K562 (cell line): ENCODE measurements around the gene NDN. TPM values are rescaled to one million over a fixed set of nuclear protein-coding genes. Genes with fewer than 3 reads are reported as not detected.
A peak's percentile ranks its signal among the peaks of the same experiment; 100 is the strongest.

Experiments
- ATAC-seq: fragments of 200-7000 bp; cut with Tn5 transposase; 3 replicates; pipeline ENCODE4 v1.9.1; 2020; ENCODE audit warnings: moderate library complexity
- Bru-seq: library from RNA; stranded (reverse); fragments of 400-500 nt; gene quantifications from one replicate; lab custom pipeline; 2021; lab: Mats Ljungman, UMichigan
- BruChase-seq, 2 experiments: library from RNA; stranded (reverse); fragments of 400-500 nt; gene quantifications; one replicate each; lab custom pipeline; 2021; lab: Mats Ljungman, UMichigan
- BruUV-seq: library from RNA; stranded (reverse); fragments of 400-500 nt; replicated peaks from 2 replicates; lab custom pipeline; 2021; lab: Mats Ljungman, UMichigan
- CTCF ChIA-PET: fragments of 300-600 bp; formaldehyde crosslinking; extraction: SDS; loops from one replicate; lab custom pipeline; 2021; ENCODE audit warnings: low intra/inter-chr PET ratio; lab: Yijun Ruan, JAX
- POLR2A ChIA-PET: fragments of 300-600, 350-650 bp; sonication (Branson Sonifier 250); formaldehyde crosslinking; extraction: SDS; loops from one replicate; lab custom pipeline; 2021; ENCODE audit warnings: antibody characterized with exemption, inconsistent platforms; lab: Yijun Ruan, JAX
- DNase-seq, 4 experiments: peaks; one replicate each; pipeline versions ENCODE4 v3.0.0 to v3.0.0-alpha.2; 2011 to 2018; ENCODE audit warnings: low spot score in 3 of 4, mixed read lengths in 3 of 4; ENCODE audit errors: extremely low read depth in 1 of 4
- FAIRE-seq: peaks from 2 replicates; lab custom pipeline; 2011; peaks lifted over from hg19 to GRCh38; lab: Jason Lieb, UNC
- H2AFZ ChIP-seq: 2 replicates; pipeline ENCODE4 v1.6.0; 2011; ENCODE audit warnings: low read depth, low read length, control low read depth, inconsistent platforms
- H3K27ac ChIP-seq: fragments of 200-600 bp; 3 replicates; pipeline ENCODE4 v1.8.0; 2011; ENCODE audit warnings: low read depth, mild to moderate bottlenecking, control low read depth, inconsistent platforms, low read length, moderate library complexity, mixed read lengths; ENCODE audit errors: extremely low read depth
- H3K27me3 ChIP-seq, 2 experiments: fragments of 300-600 bp in 1 of 2; 2 replicates in 1 of 2; 3 replicates in 1 of 2; pipeline versions ENCODE4 v1.6.0 to v1.8.0; 2011; ENCODE audit warnings: inconsistent platforms in 2 of 2, low read length in 2 of 2, mild to moderate bottlenecking in 1 of 2, mixed read lengths in 1 of 2, moderate library complexity in 1 of 2; ENCODE audit not compliant: control insufficient read depth in 2 of 2, insufficient read depth in 2 of 2
- H3K36me3 ChIP-seq: fragments of 300-600 bp; 3 replicates; pipeline ENCODE4 v1.8.0; 2011; ENCODE audit warnings: mild to moderate bottlenecking, low read length, inconsistent platforms; ENCODE audit not compliant: control insufficient read depth, insufficient read depth
- H3K4me1 ChIP-seq, 2 experiments: fragments of 200-600 bp in 1 of 2; replicated peaks in 1 of 2; 2 replicates in 1 of 2; 3 replicates in 1 of 2; pipeline versions ENCODE4 v1.5.1 to v1.8.0; 2011; ENCODE audit warnings: inconsistent platforms in 2 of 2, low read length in 2 of 2, mild to moderate bottlenecking in 1 of 2, mixed read lengths in 1 of 2, moderate library complexity in 1 of 2; ENCODE audit not compliant: control insufficient read depth in 2 of 2, insufficient read depth in 2 of 2
- H3K4me2 ChIP-seq: 2 replicates; pipeline ENCODE4 v1.6.1; 2011; ENCODE audit warnings: low read length, control low read depth, inconsistent platforms, mixed read lengths; ENCODE audit not compliant: insufficient read depth
- H3K4me3 ChIP-seq: fragments of 200-600 bp; sonication (generic), shearing (Covaris generic); 2 replicates; pipeline ENCODE4 v1.5.1; 2016; ENCODE audit warnings: control low read depth, inconsistent platforms
- H3K79me2 ChIP-seq: fragments of 200-600 bp; 3 replicates; pipeline ENCODE4 v1.8.0; 2011; ENCODE audit warnings: low read length, inconsistent platforms; ENCODE audit not compliant: control insufficient read depth, insufficient read depth
- H3K9ac ChIP-seq, 2 experiments: 2 replicates each; pipeline versions ENCODE4 v1.6.0 to v1.6.1; 2011; ENCODE audit warnings: low read depth in 2 of 2, low read length in 2 of 2, control low read depth in 1 of 2, inconsistent platforms in 1 of 2, mild to moderate bottlenecking in 1 of 2, mixed read lengths in 1 of 2; ENCODE audit not compliant: insufficient read depth in 1 of 2
- H3K9me1 ChIP-seq: one replicate; pipeline ENCODE4 v1.6.0; 2011; ENCODE audit warnings: inconsistent platforms, mild to moderate bottlenecking, low read length, moderate library complexity; ENCODE audit not compliant: control insufficient read depth, insufficient read depth
- H3K9me3 ChIP-seq: replicated peaks from 2 replicates; pipeline ENCODE4 v1.5.1; 2011; ENCODE audit warnings: low read depth, low read length, inconsistent platforms; ENCODE audit not compliant: control insufficient read depth, insufficient read depth
- H4K20me1 ChIP-seq: replicated peaks from 2 replicates; pipeline ENCODE4 v1.6.1; 2011; ENCODE audit warnings: low read length, inconsistent platforms, mixed read lengths; ENCODE audit not compliant: control insufficient read depth, insufficient read depth
- CBFA2T2 ChIP-seq: fragments of 450-650 bp; conservative IDR thresholded peaks from 2 replicates; pipeline ENCODE4 v1.6.1; 2017; ENCODE audit warnings: mild to moderate bottlenecking
- FOXA3 ChIP-seq, 2 experiments: fragments of 450-650 bp in 1 of 2; sonication (generic) in 1 of 2; formaldehyde crosslinking; IDR thresholded peaks in 1 of 2; conservative IDR thresholded peaks in 1 of 2; 2 replicates each; pipeline versions ENCODE4 v1.4.0 to v1.8.0; 2020 to 2022; ENCODE audit warnings: mild to moderate bottlenecking in 2 of 2, missing genetic modification reagents in 1 of 2
- GABPA ChIP-seq: fragments of 200-800 bp; sonication (Bioruptor generic); conservative IDR thresholded peaks from 2 replicates; pipeline ENCODE4 v1.6.1; 2016; ENCODE audit warnings: low read depth, missing genetic modification characterization, missing compliant biosample characterization
- SMAD3 ChIP-seq: fragments of 450-650 bp; formaldehyde crosslinking; conservative IDR thresholded peaks from 2 replicates; pipeline ENCODE4 v1.4.0; 2020; ENCODE audit warnings: mild to moderate bottlenecking
- ZNF584 ChIP-seq: fragments of 200-800 bp; sonication (Bioruptor generic); IDR thresholded peaks from 2 replicates; pipeline ENCODE4 v1.6.1; 2016; ENCODE audit warnings: low read depth, mild to moderate bottlenecking, missing genetic modification characterization, missing compliant biosample characterization
- WGBS: fragments of 100-300 bp; shearing (Covaris generic); methylation state at CpG from one replicate; pipeline ENCODE4 v1.1.6; 2016; ENCODE audit warnings: low coverage, mixed read lengths; ENCODE audit not compliant: insufficient coverage; ENCODE audit errors: missing lambda C conversion rate; 5-methylcytosine and 5-hydroxymethylcytosine counted together
- in situ Hi-C: fragments of 300-500 bp; cut with MboI; formaldehyde crosslinking; loops from 4 replicates; pipeline ENCODE4 v1.15.0; 2018; ENCODE audit warnings: inconsistent platforms, mixed read lengths
- intact Hi-C: fragments of 100-400 bp; cut with micrococcal nuclease; formaldehyde crosslinking; loops from 2 replicates; pipeline ENCODE4 v1.14.2; 2022
- long read RNA-seq, 3 experiments: library from polyadenylated mRNA in 2 of 3; library from RNA in 1 of 3; unstranded in 2 of 3; stranded (forward) in 1 of 3; transcript quantifications; one replicate each; pipeline ENCODE4 v2.0.0, GENCODE V29; 2019 to 2022
- polyA minus RNA-seq, 3 experiments: library from RNA; depleted of rRNA, polyadenylated mRNA; stranded (reverse); fragments of >200 nt; gene quantifications; 2 replicates each; pipeline ENCODE4 v1.2.3, GENCODE V29; 2011
- polyA plus RNA-seq, 8 experiments: library from polyadenylated mRNA; depleted of rRNA in 4 of 8; stranded (reverse) in 5 of 8; unstranded in 3 of 8; fragments of >200 nt; fragmentation: Nextera tagmentation in 2 of 8; fragmentation: Illumina TruSeq in 1 of 8; extraction: Ambion mirVana in 2 of 8; extraction: Trizol in 1 of 8; gene quantifications; 2 replicates each; pipeline versions ENCODE4 v1.2.1 to v1.2.3, GENCODE V29; 2011 to 2014; ENCODE audit warnings: inconsistent platforms in 1 of 8, missing spikeins in 1 of 8
- total RNA-seq, 7 experiments: library from RNA; depleted of rRNA in 6 of 7; stranded (reverse); fragments of >200 nt in 6 of 7; fragmentation: Illumina TruSeq in 2 of 7; extraction: Trizol in 2 of 7; gene quantifications; 2 replicates each; pipeline versions ENCODE4 v1.2.1 to v1.2.3, GENCODE V29; 2011 to 2021; ENCODE audit warnings: low replicate concordance in 1 of 7
- TF ChIP-seq, protein P1 (sequence below), 2 experiments: IDR thresholded peaks; 2 replicates each; pipeline ENCODE4 v1.6.1; 2011; ENCODE audit warnings: borderline replicate concordance in 1 of 2, control low read depth in 1 of 2, low read depth in 1 of 2, low read length in 1 of 2, mild to moderate bottlenecking in 1 of 2, mixed read lengths in 1 of 2, moderate library complexity in 1 of 2; ENCODE audit not compliant: insufficient read depth in 1 of 2, insufficient read length in 1 of 2, poor library complexity in 1 of 2, severe bottlenecking in 1 of 2; ENCODE audit errors: extremely low read depth in 1 of 2
- TF ChIP-seq, protein P2 (sequence below): IDR thresholded peaks from 2 replicates; pipeline ENCODE4 v1.6.1; 2012; ENCODE audit warnings: low read depth, low read length, improper control_type of control experiment, borderline replicate concordance

Gene NDN, protein sequence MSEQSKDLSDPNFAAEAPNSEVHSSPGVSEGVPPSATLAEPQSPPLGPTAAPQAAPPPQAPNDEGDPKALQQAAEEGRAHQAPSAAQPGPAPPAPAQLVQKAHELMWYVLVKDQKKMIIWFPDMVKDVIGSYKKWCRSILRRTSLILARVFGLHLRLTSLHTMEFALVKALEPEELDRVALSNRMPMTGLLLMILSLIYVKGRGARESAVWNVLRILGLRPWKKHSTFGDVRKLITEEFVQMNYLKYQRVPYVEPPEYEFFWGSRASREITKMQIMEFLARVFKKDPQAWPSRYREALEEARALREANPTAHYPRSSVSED
- 1.1 TPM in 2 replicates for total RNA-seq (2011; cell fraction: chromatin; rRNA removed; ENCODE audit: low replicate concordance)
- 2.2 and 2.5 TPM in 2 replicates for total RNA-seq (2011; cell fraction: nucleolus; rRNA removed)
- 1.6 and 1.8 TPM in 2 replicates for total RNA-seq (2011; cell fraction: nucleoplasm; rRNA removed)
- total RNA-seq (2014; rRNA removed) (5.7 and 6.0 TPM in 2 replicates), total RNA-seq (2014; rRNA removed; fragmentation: Illumina TruSeq; extraction: Trizol) (0.93 and 1.2 TPM in 2 replicates), total RNA-seq (2015; rRNA removed; fragmentation: Illumina TruSeq; extraction: Trizol) (2.6 and 3.1 TPM in 2 replicates), total RNA-seq (2021) (3.1 and 3.8 TPM in 2 replicates), polyA plus RNA-seq (2011; rRNA removed) (0.14 and 2.1 TPM in 2 replicates), polyA plus RNA-seq (2014; fragmentation: Illumina TruSeq; extraction: Trizol) (1.3 and 1.7 TPM in 2 replicates), polyA plus RNA-seq (2014; fragmentation: Nextera tagmentation; extraction: Ambion mirVana) (under 1 TPM; 0.52 to 0.69 TPM), polyA plus RNA-seq (2014; rRNA removed) (2.4 and 3.6 TPM in 2 replicates), polyA minus RNA-seq (2011; rRNA and poly(A)+ RNA removed) (0.18 and 1.2 TPM in 2 replicates), Bru-seq, nascent RNA (percentile 38 among the genes with signal in this experiment), BruChase-seq, experiment 1, labeled RNA remaining after a 2-hour chase (percentile 36 among the genes with signal in this experiment), BruChase-seq, experiment 2, labeled RNA remaining after a 6-hour chase (percentile 48 among the genes with signal in this experiment)
- 0.44 and 5.8 TPM in 2 replicates for polyA plus RNA-seq (2011; cell fraction: cytosol; rRNA removed)
- 0.70 TPM in 1 of 2 replicates, not detected in the other for polyA plus RNA-seq (2011; cell fraction: nucleus; rRNA removed)
- polyA plus RNA-seq (2012): 5.1 and 9.2 TPM in 2 replicates
- polyA minus RNA-seq (2011; cell fraction: cytosol; rRNA and poly(A)+ RNA removed): 0.95 TPM in 1 of 2 replicates, not detected in the other
- polyA minus RNA-seq (2011; cell fraction: nucleus; rRNA and poly(A)+ RNA removed): 0.40 TPM in 1 of 2 replicates, not detected in the other
- long read RNA-seq, experiment 1, transcript NDN-202 (1 exons, 1,627 nt): major isoform, 22 of 22 reads
- long read RNA-seq, experiment 1, partial matches to known transcripts: 0 of 22 reads
- long read RNA-seq, experiment 1, other reads (novel, unspliced or antisense): 0 of 22 reads
- long read RNA-seq, experiment 2, partial matches to known transcripts: 0 of 4 reads
- long read RNA-seq, experiment 2, other reads (novel, unspliced or antisense): 0 of 4 reads
- long read RNA-seq, experiment 3, partial matches to known transcripts: 0 of 3 reads
- long read RNA-seq, experiment 3, other reads (novel, unspliced or antisense): 0 of 3 reads

GRCh38 chr15:23687143-23687470 is at the start of gene NDN:
Gene NDN (minus strand): TSS chr15:23687305. CDS start chr15:23687217, 88 bp downstream.
- CTCF ChIA-PET: no interaction called here
- intact Hi-C loops (no loop called here), in situ Hi-C loops (no loop called here)
- peak; percentile 50 to 75 (median 68) for DNase-seq
- no peaks in the 10 kb centered on the region for H4K20me1 ChIP-seq
- peak within 1 kb of the TSS; percentile 27 for H3K4me3 ChIP-seq
- 15% methylated on average over 23 of the region's 38 CpGs for WGBS
- no peaks in the 10 kb centered on the region for H3K36me3 ChIP-seq
- no peaks in the 10 kb centered on the region for H3K9me3 ChIP-seq
- H3K27ac ChIP-seq: no peak within 1 kb of the TSS
- POLR2A ChIA-PET: no interaction called here
- H3K4me2 ChIP-seq: peak within 1 kb of the TSS; percentile 37
- H3K27me3 ChIP-seq: peaks cover 0 to 8% of the 10 kb centered on the region in 2 experiments; a peak in 2 of 5 replicates
- no peak for FAIRE-seq
- ATAC-seq: peak; percentile 88
- H3K4me1 ChIP-seq: peaks cover 0 to 9% of the 10 kb centered on the region in 2 experiments; a peak in 2 of 5 replicates
- peak within 1 kb of the TSS in 1 of 2 experiments; percentile 52; a peak in 1 of 4 replicates for H3K9ac ChIP-seq
- peak within 1 kb of the TSS; percentile 55; the same call in 1 of the 2 replicates for H2AFZ ChIP-seq
- H3K79me2 ChIP-seq: no peaks in the 10 kb centered on the region
- BruUV-seq: no TSS peak
- no peaks in the 10 kb centered on the region for H3K9me1 ChIP-seq
- TF ChIP-seq, protein P1, sequence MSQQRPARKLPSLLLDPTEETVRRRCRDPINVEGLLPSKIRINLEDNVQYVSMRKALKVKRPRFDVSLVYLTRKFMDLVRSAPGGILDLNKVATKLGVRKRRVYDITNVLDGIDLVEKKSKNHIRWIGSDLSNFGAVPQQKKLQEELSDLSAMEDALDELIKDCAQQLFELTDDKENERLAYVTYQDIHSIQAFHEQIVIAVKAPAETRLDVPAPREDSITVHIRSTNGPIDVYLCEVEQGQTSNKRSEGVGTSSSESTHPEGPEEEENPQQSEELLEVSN (IDR thresholded peaks at IDR 0.05; ENCODE audit: borderline replicate concordance in 1 of 2, extremely low read depth in 1 of 2, insufficient read depth in 1 of 2, insufficient read length in 1 of 2, low read depth in 1 of 2, low read length in 1 of 2, poor library complexity in 1 of 2, severe bottlenecking in 1 of 2): peak in 1 of 2 experiments; percentile 45
- TF ChIP-seq CBFA2T2: no peak
- TF ChIP-seq GABPA (tag): peak; percentile 53; the same call in 1 of the 2 replicates
- no peak for TF ChIP-seq ZNF584 (CRISPR knock-in tag)
- TF ChIP-seq, protein P2, sequence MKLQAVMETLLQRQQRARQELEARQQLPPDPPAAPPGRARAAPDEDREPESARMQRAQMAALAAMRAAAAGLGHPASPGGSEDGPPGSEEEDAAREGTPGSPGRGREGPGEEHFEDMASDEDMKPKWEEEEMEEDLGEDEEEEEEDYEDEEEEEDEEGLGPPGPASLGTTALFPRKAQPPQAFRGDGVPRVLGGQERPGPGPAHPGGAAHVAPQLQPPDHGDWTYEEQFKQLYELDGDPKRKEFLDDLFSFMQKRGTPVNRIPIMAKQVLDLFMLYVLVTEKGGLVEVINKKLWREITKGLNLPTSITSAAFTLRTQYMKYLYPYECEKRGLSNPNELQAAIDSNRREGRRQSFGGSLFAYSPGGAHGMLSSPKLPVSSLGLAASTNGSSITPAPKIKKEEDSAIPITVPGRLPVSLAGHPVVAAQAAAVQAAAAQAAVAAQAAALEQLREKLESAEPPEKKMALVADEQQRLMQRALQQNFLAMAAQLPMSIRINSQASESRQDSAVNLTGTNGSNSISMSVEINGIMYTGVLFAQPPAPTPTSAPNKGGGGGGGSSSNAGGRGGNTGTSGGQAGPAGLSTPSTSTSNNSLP: no peak
- TF ChIP-seq SMAD3 (CRISPR knock-in tag): no peak
- TF ChIP-seq FOXA3 (CRISPR knock-in tag; conservative IDR thresholded peaks at IDR 0.05 in 1 of 2, IDR thresholded peaks at IDR 0.05 in 1 of 2): no peak
